ENCODE measurements around the gene COLEC12.
"Not testable (repeated sequence)": the region's sequence is repeated elsewhere in the genome, so short reads cannot be mapped to it uniquely, and the experiment has no call there.

COLEC12 gene

GRCh38 chr18:318791-319291 lies 181.7 kb downstream of the COLEC12 start:
- DNase-seq (ENCODE audit: low spot score): no peak

- DNase-seq (ENCODE audit: low spot score): no peak
These were observed 182.9 kb downstream of the COLEC12 start for GRCh38 chr18:317618-318017.

GRCh38 chr18:316393-316792 lies 184.1 kb downstream of the COLEC12 start:
- DNase-seq (ENCODE audit: low spot score): no peak

GRCh38 chr18:313931-314330 lies 186.6 kb downstream of the COLEC12 start:
- no peak for DNase-seq (ENCODE audit: low spot score)

- no peak for DNase-seq (ENCODE audit: low spot score)
These were observed 188.1 kb downstream of the COLEC12 start for GRCh38 chr18:312415-312814.

- no peak for DNase-seq (ENCODE audit: low spot score)
These were observed 190.5 kb downstream of the COLEC12 start for GRCh38 chr18:310042-310441.

GRCh38 chr18:308086-308485 lies 192.4 kb downstream of the COLEC12 start:
- DNase-seq (ENCODE audit: low spot score): not testable (repeated sequence)

- DNase-seq (ENCODE audit: low spot score): no peak
These were observed 193.8 kb downstream of the COLEC12 start for GRCh38 chr18:306608-307255.

- DNase-seq (ENCODE audit: low spot score): no peak
These were observed 195.4 kb downstream of the COLEC12 start for GRCh38 chr18:305003-305501.

- DNase-seq (ENCODE audit: low spot score): no peak
These were observed 196.9 kb downstream of the COLEC12 start for GRCh38 chr18:303607-304006.

GRCh38 chr18:303011-303410 lies 197.5 kb downstream of the COLEC12 start:
- no peak for DNase-seq (ENCODE audit: low spot score)

GRCh38 chr18:302097-302496 lies 198.4 kb downstream of the COLEC12 start:
- DNase-seq (ENCODE audit: low spot score): no peak

GRCh38 chr18:297936-298335 lies 202.6 kb downstream of the COLEC12 start:
- no peak for DNase-seq (ENCODE audit: low spot score)

GRCh38 chr18:295756-296490 lies 204.6 kb downstream of the COLEC12 start:
- no peak for DNase-seq (ENCODE audit: low spot score)

GRCh38 chr18:294566-294965 lies 205.9 kb downstream of the COLEC12 start:
- no peak for DNase-seq (ENCODE audit: low spot score)

- no peak for DNase-seq (ENCODE audit: low spot score)
These were observed 207.0 kb downstream of the COLEC12 start for GRCh38 chr18:293536-293935.

GRCh38 chr18:292271-292670 lies 208.2 kb downstream of the COLEC12 start:
- no peak for DNase-seq (ENCODE audit: low spot score)

- not testable (repeated sequence) for DNase-seq (ENCODE audit: low spot score)
These were observed 210.5 kb downstream of the COLEC12 start for GRCh38 chr18:289970-290369.

GRCh38 chr18:289026-289425 lies 211.5 kb downstream of the COLEC12 start:
- DNase-seq (ENCODE audit: low spot score): no peak

GRCh38 chr18:286515-287310 lies 213.8 kb downstream of the COLEC12 start:
- DNase-seq (ENCODE audit: low spot score): no peak

GRCh38 chr18:285817-286216 lies 214.7 kb downstream of the COLEC12 start:
- DNase-seq (ENCODE audit: low spot score): no peak

GRCh38 chr18:275486-275885 lies 225.0 kb downstream of the COLEC12 start:
- no peak for DNase-seq (ENCODE audit: low spot score)

- DNase-seq (ENCODE audit: low spot score): no peak
These were observed 226.2 kb downstream of the COLEC12 start for GRCh38 chr18:274313-274712.
